PC-3 (cell line): ENCODE measurements around the gene SLC26A1. TPM values are rescaled to one million over a fixed set of nuclear protein-coding genes. Genes with fewer than 3 reads are reported as not detected.

ENCODE experiments used
- ATAC-seq: fragments of 200-7000 bp; cut with Tn5 transposase; 2 replicates; pipeline ENCODE4 v1.9.1; 2020; ENCODE audit warnings: mild to moderate bottlenecking, moderate library complexity
- BruUV-seq: library from RNA; stranded (reverse); fragments of 400-500 nt; replicated peaks from 2 replicates; lab custom pipeline; 2021; lab: Mats Ljungman, UMichigan
- CTCF ChIA-PET: fragments of 300-600 bp; sonication (Branson Sonifier 250); formaldehyde crosslinking; loops from one replicate; lab custom pipeline; 2022; ENCODE audit warnings: antibody characterized with exemption; lab: Charles Lee
- POLR2A ChIA-PET: fragments of 300-600 bp; sonication (Branson Sonifier 250); formaldehyde crosslinking; loops from one replicate; lab custom pipeline; 2022; ENCODE audit warnings: antibody characterized with exemption; ENCODE audit not compliant: unreplicated experiment; lab: Charles Lee
- DNase-seq: peaks from one replicate; pipeline ENCODE4 v3.0.0-alpha.2; 2015
- H2AFZ ChIP-seq: fragments of 300-600 bp; sonication (generic); 2 replicates; pipeline ENCODE4 v1.6.0; 2016; ENCODE audit warnings: antibody characterized with exemption, low read length
- H3F3A ChIP-seq: fragments of 300-600 bp; sonication (generic); one replicate; pipeline ENCODE4 v1.6.0; 2017; ENCODE audit warnings: antibody characterized with exemption, low read length, control low read depth, mild to moderate bottlenecking; ENCODE audit not compliant: unreplicated experiment
- H3K27ac ChIP-seq: fragments of 300-600 bp; sonication (generic); 2 replicates; pipeline ENCODE4 v1.5.1; 2016; ENCODE audit warnings: mild to moderate bottlenecking, low read length
- H3K27me3 ChIP-seq: fragments of 300-600 bp; sonication (generic); 2 replicates; pipeline ENCODE4 v1.6.1; 2016; ENCODE audit warnings: low read length, mixed read lengths
- H3K36me3 ChIP-seq: fragments of 300-600 bp; sonication (generic); 2 replicates; pipeline ENCODE4 v1.6.1; 2016; ENCODE audit warnings: low read depth, mixed run types, low read length, mixed read lengths
- H3K4me1 ChIP-seq: fragments of 300-600 bp; sonication (generic); 2 replicates; pipeline ENCODE4 v1.5.1; 2016; ENCODE audit warnings: low read length; ENCODE audit not compliant: insufficient read depth
- H3K4me2 ChIP-seq: fragments of 300-600 bp; sonication (generic); 2 replicates; pipeline ENCODE4 v1.6.0; 2016; ENCODE audit warnings: low read length
- H3K4me3 ChIP-seq: fragments of 300-600 bp; sonication (generic); 2 replicates; pipeline ENCODE4 v1.5.1; 2016; ENCODE audit warnings: mild to moderate bottlenecking, low read length, mixed read lengths
- H3K79me2 ChIP-seq: fragments of 300-600 bp; sonication (generic); 2 replicates; pipeline ENCODE4 v1.6.1; 2017; ENCODE audit warnings: low read length, mixed read lengths
- H3K9ac ChIP-seq: fragments of 300-600 bp; sonication (generic); 2 replicates; pipeline ENCODE4 v1.6.0; 2016; ENCODE audit warnings: mild to moderate bottlenecking, low read length
- H3K9me2 ChIP-seq: fragments of 300-600 bp; sonication (generic); replicated peaks from 2 replicates; pipeline ENCODE4 v1.6.1; 2016; ENCODE audit warnings: mixed run types, low read length, mixed read lengths
- H3K9me3 ChIP-seq: fragments of 300-600 bp; sonication (generic); 2 replicates; pipeline ENCODE4 v1.6.1; 2016; ENCODE audit warnings: low read length, mixed read lengths
- H4K20me1 ChIP-seq: fragments of 300-600 bp; sonication (generic); 2 replicates; pipeline ENCODE4 v1.6.1; 2016; ENCODE audit warnings: low read length, mixed read lengths
- CTCF ChIP-seq: fragments of 300-600 bp; sonication (generic); conservative IDR thresholded peaks from 2 replicates; pipeline ENCODE4 v1.5.1; 2017; ENCODE audit warnings: antibody characterized with exemption, low read depth, mild to moderate bottlenecking, low read length
- EZH2 ChIP-seq: fragments of 300-600 bp; sonication (generic); IDR thresholded peaks from one replicate; pipeline ENCODE4 v1.6.1; 2017; ENCODE audit warnings: antibody characterized with exemption, mild to moderate bottlenecking, low read length; ENCODE audit not compliant: unreplicated experiment
- EZH2phosphoT487 ChIP-seq: fragments of 300-600 bp; sonication (generic); IDR thresholded peaks from 2 replicates; pipeline ENCODE4 v1.6.1; 2018; ENCODE audit warnings: mild to moderate bottlenecking, antibody characterized with exemption, low read length, borderline replicate concordance
- intact Hi-C: fragments of 100-400 bp; cut with micrococcal nuclease; formaldehyde crosslinking; loops from 2 replicates; pipeline ENCODE4 v1.9.0; 2023
- total RNA-seq: library from RNA; depleted of rRNA; stranded (reverse); fragments of >200 nt; gene quantifications from 2 replicates; pipeline ENCODE4 v1.2.3, GENCODE V29; 2014

SLC26A1 gene
- total RNA-seq, 1 experiment from 2014 or later, result not detected

- no peak overlapping the region for H3K4me2 ChIP-seq
- TF ChIP-seq EZH2phosphoT487 (no peak), CTCF (no peak), EZH2 (no peak)
- H3K4me1 ChIP-seq, result no peaks in the 10 kb centered on the region
- no peaks in the 10 kb centered on the region for H3K36me3 ChIP-seq
- POLR2A ChIA-PET, result no interaction called here
- no peaks in the 10 kb centered on the region for H3F3A ChIP-seq
- no peaks in the 10 kb centered on the region for H4K20me1 ChIP-seq
- DNase-seq, result no peak
- no peaks in the 10 kb centered on the region for H3K27me3 ChIP-seq
- ATAC-seq, result no peak
- H2AFZ ChIP-seq, result no peak overlapping the region
- BruUV-seq, result no TSS peak
- H3K27ac ChIP-seq, result no peak overlapping the region
- H3K79me2 ChIP-seq, result no peaks in the 10 kb centered on the region
- H3K9ac ChIP-seq, result no peak overlapping the region
- CTCF ChIA-PET, result no interaction called here
- no peak overlapping the region for H3K4me3 ChIP-seq
- H3K9me2 ChIP-seq, result no peaks in the 10 kb centered on the region
- intact Hi-C loops, result no loop called here
- no peaks in the 10 kb centered on the region for H3K9me3 ChIP-seq
Measured at GRCh38 chr4:946517-947471, 46.4 kb downstream of the SLC26A1 start.

GRCh38 chr4:946103-946450, 47.1 kb downstream of the SLC26A1 start:
- no peaks in the 10 kb centered on the region for H3F3A ChIP-seq
- H3K27me3 ChIP-seq, result no peaks in the 10 kb centered on the region
- no peak overlapping the region for H3K4me2 ChIP-seq
- intact Hi-C loops, result no loop called here
- DNase-seq (no peak), ATAC-seq (no peak)
- no peaks in the 10 kb centered on the region for H4K20me1 ChIP-seq
- TF ChIP-seq CTCF, result no peak
- TF ChIP-seq EZH2, result no peak
- no peak for TF ChIP-seq EZH2phosphoT487
- H3K27ac ChIP-seq, result no peak overlapping the region
- H2AFZ ChIP-seq, result no peak overlapping the region
- CTCF ChIA-PET, result no interaction called here
- no peaks in the 10 kb centered on the region for H3K36me3 ChIP-seq
- H3K79me2 ChIP-seq, result no peaks in the 10 kb centered on the region
- H3K9me3 ChIP-seq, result no peaks in the 10 kb centered on the region
- BruUV-seq, result no TSS peak
- no peaks in the 10 kb centered on the region for H3K9me2 ChIP-seq
- H3K4me3 ChIP-seq, result no peak overlapping the region
- H3K4me1 ChIP-seq, result no peaks in the 10 kb centered on the region
- H3K9ac ChIP-seq, result no peak overlapping the region
- POLR2A ChIA-PET, result no interaction called here
